Measurements from ENCODE around the gene DEF6.

DEF6 gene, protein sequence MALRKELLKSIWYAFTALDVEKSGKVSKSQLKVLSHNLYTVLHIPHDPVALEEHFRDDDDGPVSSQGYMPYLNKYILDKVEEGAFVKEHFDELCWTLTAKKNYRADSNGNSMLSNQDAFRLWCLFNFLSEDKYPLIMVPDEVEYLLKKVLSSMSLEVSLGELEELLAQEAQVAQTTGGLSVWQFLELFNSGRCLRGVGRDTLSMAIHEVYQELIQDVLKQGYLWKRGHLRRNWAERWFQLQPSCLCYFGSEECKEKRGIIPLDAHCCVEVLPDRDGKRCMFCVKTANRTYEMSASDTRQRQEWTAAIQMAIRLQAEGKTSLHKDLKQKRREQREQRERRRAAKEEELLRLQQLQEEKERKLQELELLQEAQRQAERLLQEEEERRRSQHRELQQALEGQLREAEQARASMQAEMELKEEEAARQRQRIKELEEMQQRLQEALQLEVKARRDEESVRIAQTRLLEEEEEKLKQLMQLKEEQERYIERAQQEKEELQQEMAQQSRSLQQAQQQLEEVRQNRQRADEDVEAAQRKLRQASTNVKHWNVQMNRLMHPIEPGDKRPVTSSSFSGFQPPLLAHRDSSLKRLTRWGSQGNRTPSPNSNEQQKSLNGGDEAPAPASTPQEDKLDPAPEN

GRCh38 chr6:35297601-35298481 is at the start of gene DEF6:
DEF6 (plus strand) TSS chr6:35297818; CDS start chr6:35297857, 39 bp downstream.
- peak; percentile 92 for DNase-seq

- no peak for DNase-seq
Measured at GRCh38 chr6:35248300-35248699, 49.3 kb upstream of the DEF6 start.

DNA sequence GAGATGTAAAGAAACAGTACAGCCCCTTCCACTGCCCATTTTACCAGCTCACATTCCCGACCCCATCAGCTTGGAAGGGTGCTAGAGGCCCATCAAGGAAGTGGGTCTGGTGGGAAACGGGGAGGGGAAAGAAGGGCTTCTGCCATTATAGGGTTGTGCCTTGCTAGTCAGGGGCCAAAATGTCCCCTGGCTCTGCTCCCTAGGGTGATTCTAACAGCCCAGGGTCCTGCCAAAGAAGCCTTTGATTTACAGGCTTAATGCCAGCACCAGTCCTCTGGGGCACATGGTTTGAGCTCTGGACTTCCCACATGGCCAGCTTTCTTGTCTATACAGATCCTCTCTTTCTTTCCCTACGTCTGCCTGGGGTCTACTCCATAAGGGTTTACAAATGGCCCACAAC is 48.7 kb upstream of the DEF6 start:
- DNase-seq = no peak

- DNase-seq = no peak
Measured at GRCh38 chr6:35251949-35252348, 45.7 kb upstream of the DEF6 start.

DNA sequence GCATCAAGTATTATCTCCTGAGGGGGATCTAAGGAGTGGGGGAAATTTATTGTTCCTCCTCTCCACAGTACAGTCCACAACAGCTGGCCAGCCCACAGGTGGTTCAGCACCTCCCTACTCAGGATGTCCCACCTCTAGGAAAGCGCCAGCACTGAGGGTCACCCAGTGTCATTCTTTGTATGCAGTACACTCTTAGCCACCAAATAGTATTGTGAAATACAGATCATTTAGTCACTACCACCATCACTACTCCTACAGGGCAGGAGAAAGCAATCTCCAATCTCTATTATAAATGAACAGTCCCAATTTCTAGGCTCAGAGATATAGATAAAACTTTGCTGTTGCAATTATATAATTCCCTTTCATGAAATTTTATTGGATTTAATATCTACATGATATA is 44.4 kb upstream of the DEF6 start:
- DNase-seq = no peak

GRCh38 chr6:35258336-35258735 is 39.3 kb upstream of the DEF6 start:
- DNase-seq = no peak

GRCh38 chr6:35258858-35259193 is 38.8 kb upstream of the DEF6 start:
- DNase-seq = no peak

DNA sequence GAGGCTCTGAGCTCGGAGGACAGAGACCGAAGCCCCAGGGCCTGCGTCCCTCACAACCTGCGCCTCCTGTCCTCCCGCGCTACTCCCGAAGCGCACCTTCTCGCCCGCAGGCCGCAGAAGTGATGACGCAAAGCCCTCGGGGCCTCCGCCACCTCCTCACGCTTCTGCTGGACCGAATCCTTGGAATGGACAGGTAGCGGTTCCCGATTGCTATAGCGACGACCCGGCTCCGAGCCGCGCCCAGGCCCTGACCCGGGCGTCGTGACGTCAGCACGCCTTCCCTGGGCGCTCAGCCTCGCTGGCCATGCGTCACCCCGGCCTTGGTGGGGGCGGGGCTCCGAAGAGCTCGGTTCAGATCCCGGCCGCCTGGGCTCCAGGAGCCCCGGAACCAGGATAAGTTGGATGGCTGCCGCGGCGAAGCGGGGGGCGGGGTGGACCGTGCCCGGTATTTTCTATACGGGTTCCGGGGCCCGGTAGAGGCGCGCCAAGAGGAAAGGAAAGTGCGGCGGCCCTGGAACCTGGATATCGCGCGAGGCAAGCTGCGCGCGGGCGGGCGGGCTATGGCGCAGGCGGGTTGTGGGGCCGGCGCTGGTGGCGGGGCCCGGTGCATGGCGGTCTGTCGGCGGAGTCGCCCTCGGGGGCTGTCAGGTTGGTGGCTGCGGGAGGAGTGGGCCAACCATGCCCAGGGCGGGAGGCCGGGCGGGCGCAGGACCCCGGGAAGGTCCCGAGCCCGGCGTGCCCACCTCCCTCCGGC is 38.2 kb upstream of the DEF6 start, which contains the start of gene ZNF76:
Gene ZNF76 (plus strand): TSS at position 542 of the 754 bp plus-strand sequence. CDS start 21,417 bp downstream, outside the sequence.
- peak; percentile 95 for DNase-seq

- DNase-seq = peak; percentile 93
Measured at GRCh38 chr6:35259948-35260590, 37.5 kb upstream of the DEF6 start.

DNA sequence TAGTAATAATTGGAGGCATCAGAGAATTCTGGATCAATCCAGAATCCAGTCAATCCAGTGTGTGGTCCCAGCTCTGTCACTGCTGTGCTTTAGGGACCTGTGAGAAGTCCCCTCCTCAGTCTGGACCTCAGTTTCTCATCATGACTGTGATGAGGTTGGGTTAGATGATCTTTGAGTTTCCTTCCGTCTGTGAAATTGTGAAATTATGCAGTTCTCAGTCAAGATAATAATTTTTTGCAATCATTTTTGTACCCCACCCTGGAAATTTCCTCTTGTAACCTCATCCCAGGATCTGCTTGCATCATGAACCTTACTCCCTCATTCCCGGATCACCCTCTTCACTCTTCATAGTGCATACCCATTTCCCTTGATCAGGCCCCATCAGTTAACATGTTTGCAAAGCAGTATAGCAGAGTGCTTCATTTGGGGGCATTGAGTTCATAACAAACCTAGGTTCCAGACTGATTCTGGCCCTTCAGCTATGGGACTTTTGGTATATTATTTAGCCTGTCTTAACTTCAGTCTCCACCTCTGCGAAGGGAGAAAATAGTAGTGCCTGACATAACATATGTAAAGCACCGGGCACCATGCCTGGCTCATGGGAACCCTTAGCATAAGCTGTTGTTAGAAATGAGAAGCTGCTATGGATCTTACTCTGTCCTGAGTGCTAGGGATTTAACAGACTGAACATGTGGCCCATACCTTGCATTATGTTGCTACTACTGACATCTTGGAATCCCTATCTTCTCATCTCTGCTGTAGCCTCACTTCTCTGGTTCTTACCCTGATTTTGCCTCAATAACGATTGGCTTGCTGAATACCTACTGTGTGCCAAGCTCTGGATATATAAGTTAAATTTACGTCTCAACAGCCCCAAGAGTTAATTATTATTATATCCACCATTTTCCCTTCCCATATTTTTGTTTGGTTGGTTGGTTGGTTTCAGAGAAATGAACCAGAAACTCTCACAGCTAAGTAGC is 36.7 kb upstream of the DEF6 start:
- DNase-seq = no peak

GRCh38 chr6:35262596-35262995 is 35.0 kb upstream of the DEF6 start:
- no peak for DNase-seq

DNA sequence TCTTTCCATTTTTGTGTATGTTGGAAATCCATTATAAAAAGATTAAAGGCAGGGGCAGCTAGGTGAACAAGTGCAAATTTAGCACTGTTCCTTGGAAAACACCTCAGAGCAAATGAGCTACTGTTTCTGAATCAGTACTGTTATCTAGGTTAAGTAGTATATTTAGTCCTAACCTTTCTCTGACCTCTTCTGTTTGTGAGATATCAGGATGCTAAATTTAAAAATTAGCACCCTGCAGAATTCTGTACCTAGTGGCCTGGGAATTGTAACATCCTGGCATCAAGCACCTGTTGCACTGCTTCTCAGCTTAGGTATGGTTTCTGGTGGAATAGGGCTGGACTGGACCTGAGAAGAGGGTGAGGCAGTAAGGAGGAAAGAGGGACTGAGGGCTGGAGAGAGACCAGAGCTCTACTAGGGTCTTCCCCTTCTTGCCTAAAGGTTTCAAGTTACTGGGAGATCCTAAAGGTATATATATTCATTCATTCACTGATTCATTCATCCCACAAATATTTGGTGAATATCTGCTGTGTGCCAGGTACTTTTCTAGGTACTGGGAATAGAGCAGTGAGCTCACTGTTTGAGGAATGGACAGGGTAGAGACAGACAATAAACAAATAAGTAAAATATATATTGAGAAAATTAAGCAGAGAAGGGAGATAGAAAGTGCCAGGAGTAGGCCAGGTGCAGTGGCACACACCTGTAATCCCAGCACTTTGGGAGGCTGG is 32.9 kb upstream of the DEF6 start:
- no peak for DNase-seq

- no peak for DNase-seq
Measured at GRCh38 chr6:35265523-35265922, 32.1 kb upstream of the DEF6 start.

DNA sequence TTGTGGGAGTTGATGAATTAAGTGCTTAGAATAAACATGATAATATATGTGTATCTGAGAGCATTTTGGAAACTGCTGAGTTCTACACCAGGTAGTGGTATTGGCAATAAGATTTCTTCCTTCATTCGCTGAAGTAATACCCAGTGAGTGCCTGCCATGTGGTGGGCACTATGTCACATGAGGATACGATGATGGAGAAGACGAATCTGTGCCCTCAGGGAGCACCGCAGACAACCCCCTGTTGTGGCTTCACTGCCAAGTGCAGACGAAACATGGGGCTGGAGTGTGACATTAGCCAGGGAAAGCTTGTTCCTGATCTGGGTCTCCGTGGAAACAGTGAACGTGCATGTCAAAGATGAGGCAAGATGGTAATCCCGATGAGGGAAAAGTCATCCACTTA is 30.2 kb upstream of the DEF6 start:
- DNase-seq = no peak

GRCh38 chr6:35267897-35268296 is 29.7 kb upstream of the DEF6 start:
- no peak for DNase-seq

- DNase-seq = no peak
Measured at GRCh38 chr6:35272005-35272404, 25.6 kb upstream of the DEF6 start.

DNA sequence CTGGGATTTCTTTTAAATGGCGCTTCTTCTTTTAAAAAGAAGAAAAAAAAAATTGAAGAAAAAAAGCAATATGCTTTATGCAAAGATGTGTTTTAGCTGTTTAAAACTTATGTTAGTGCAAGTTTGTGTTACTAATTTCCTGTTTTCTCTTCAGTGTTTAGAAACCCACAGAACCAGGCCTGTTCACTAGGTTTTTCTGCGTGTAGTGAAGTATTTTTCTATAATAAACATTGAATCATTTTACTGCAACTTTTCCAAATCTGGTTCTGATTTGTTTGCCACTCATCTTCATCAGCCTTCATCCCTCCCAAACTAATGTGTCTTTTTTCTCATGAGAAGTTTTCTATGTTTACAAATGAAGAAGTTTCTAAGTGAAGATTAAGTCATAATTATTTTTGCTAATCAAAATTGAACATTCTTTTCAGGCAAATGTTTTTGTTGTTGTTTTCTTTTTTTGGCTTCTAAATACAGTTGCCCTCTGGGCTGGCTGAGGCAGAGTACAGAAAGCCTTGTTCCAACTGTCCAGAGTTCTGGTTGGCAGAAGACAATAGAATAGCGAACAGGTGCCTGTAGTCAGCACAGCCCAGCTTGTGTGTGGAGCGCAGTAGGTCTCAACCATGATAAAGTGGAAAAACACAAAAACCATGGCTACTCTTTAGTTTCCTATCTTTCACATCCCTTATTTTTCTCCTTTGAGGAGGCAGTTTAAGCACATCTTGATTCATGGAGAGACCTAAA is 23.6 kb upstream of the DEF6 start:
- no peak for DNase-seq

DNA sequence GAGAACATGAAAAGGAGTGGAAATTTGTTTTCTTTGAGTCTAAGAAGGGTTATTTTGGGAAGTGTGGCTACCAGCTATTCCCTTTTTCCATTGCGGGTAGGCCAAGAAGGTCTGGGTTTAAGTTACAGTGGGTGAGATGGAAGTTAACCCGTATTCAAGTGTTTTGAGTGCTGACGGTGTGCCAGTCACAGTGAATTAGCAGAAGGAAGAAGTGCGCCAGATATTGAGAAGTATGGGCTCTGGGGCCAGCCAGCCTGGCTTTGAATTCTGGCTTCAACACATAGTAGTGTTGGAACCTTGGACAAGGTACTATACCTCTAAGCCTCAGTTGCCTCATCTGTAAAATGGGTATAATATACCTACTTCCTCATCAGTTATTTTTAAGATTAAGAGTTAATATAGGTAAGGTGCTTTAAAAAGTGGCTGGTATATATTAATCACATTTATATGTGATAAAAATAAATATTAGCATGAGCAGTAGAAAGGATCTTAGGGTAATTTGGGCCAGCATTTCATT is 21.8 kb upstream of the DEF6 start:
- DNase-seq = no peak

DNA sequence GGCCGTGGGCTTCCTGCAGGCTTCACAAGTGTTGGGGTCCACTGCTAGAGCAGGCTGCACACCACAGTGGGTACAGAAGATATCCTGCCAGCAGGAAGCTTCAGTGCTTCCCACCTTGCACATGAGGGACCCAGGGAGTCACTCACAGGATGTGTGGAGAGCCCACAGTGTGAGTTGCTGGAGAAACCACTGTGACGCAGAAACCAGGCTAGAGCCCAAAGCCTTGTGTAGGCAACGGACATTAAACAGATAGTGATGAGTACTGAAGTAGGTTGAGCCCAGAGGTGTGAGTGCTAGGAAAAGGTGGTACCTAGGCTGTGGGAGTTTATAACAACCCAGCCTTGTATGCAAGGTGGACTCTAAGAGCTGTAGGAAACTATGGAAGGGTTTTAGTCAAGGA is 18.9 kb upstream of the DEF6 start:
- DNase-seq = no peak

All from CD4-positive, alpha-beta T cell treated with Interleukin-10 for 1 hour (primary cell).